Kidney (tissue), 14 donors: ENCODE data around the gene HBZ. TPM values are rescaled to one million over a fixed set of nuclear protein-coding genes. Genes with fewer than 3 reads are reported as not detected.
"Not testable (repeated sequence)": the region's sequence is repeated elsewhere in the genome, so short reads cannot be mapped to it uniquely, and the experiment has no call there.

Experiments
- DNase-seq, 5 donors: peaks; one replicate each; pipeline ENCODE4 v3.0.0-alpha.2; 2013 to 2020
- FAIRE-seq: peaks from 2 replicates; lab custom pipeline; 2012; peaks lifted over from hg19 to GRCh38; lab: Jason Lieb, UNC
- H3K27ac ChIP-seq, 2 donors: one replicate each; pipeline ENCODE4 v1.7.0; 2013; ENCODE audit warnings: low read depth in 2 of 2, low read length in 2 of 2, inconsistent platforms in 1 of 2
- H3K27me3 ChIP-seq: one replicate; pipeline ENCODE4 v1.7.1; 2013; ENCODE audit warnings: low read length, inconsistent platforms; ENCODE audit not compliant: control insufficient read depth, insufficient read depth
- H3K36me3 ChIP-seq, 3 donors: one replicate each; pipeline versions ENCODE4 v1.7.0 to v1.7.1; 2013; ENCODE audit warnings: low read length in 3 of 3, control low read depth in 1 of 3, inconsistent platforms in 1 of 3; ENCODE audit not compliant: insufficient read depth in 3 of 3, control insufficient read depth in 2 of 3
- H3K4me1 ChIP-seq, 3 donors: one replicate each; pipeline versions ENCODE4 v1.7.0 to v1.7.1; 2013; ENCODE audit warnings: low read length in 3 of 3, inconsistent platforms in 1 of 3, low read depth in 1 of 3; ENCODE audit not compliant: control insufficient read depth in 2 of 3, insufficient read depth in 2 of 3
- H3K4me3 ChIP-seq, 3 donors: one replicate each; pipeline versions ENCODE4 v1.7.0 to v1.8.1; 2013; ENCODE audit warnings: low read length in 3 of 3, control low read depth in 1 of 3, inconsistent platforms in 1 of 3
- H3K9ac ChIP-seq, 3 donors: one replicate each; pipeline versions ENCODE4 v1.7.0 to v1.7.1; 2013; ENCODE audit warnings: low read length in 3 of 3, control low read depth in 1 of 3, inconsistent platforms in 1 of 3
- H3K9me3 ChIP-seq, 3 donors: one replicate each; pipeline versions ENCODE4 v1.7.0 to v1.7.1; 2013; ENCODE audit warnings: low read length in 3 of 3, control low read depth in 1 of 3, inconsistent platforms in 1 of 3; ENCODE audit not compliant: control insufficient read depth in 2 of 3, insufficient read depth in 1 of 3
- CTCF ChIP-seq: IDR thresholded peaks from 3 replicates; pipeline ENCODE4 v1.5.1; 2012; ENCODE audit warnings: mild to moderate bottlenecking, moderate library complexity, borderline replicate concordance; ENCODE audit not compliant: insufficient read depth; ENCODE audit errors: extremely low read depth
- intact Hi-C: fragments of 100-400 bp; cut with DNase I; formaldehyde crosslinking; loops from one replicate; pipeline ENCODE4 v1.11.1; 2022
- polyA plus RNA-seq: library from polyadenylated mRNA; stranded (reverse); fragments of 350-450 nt; fragmentation: Illumina TruSeq; extraction: RNeasy Lipid Tissue Mini Kit (QIAGEN cat#74804); gene quantifications from one replicate; pipeline ENCODE4 v1.2.3, GENCODE V29; 2014; ENCODE audit warnings: low read depth, low replicate concordance; ENCODE audit not compliant: insufficient read depth
- total RNA-seq: library from RNA; stranded (reverse); fragmentation: NEBNext Ultra II Directional; extraction: Animal tissue kit (Norgen Biotek cat#: 25700); gene quantifications from one replicate; pipeline ENCODE4 v1.2.1, GENCODE V29; 2021
- donor health status: control.
- donor health status: control.
- donor health status: control.
- donor health status: control.
- donor health status: control.
- donor health status: DM: yes; HTN: yes; CAD: no.
- donor health status: Normal renal cell carcinoma (clear cell type).

HBZ gene
- total and polyA plus RNA-seq, 2 donors from 2014 or later: not detected

DNA sequence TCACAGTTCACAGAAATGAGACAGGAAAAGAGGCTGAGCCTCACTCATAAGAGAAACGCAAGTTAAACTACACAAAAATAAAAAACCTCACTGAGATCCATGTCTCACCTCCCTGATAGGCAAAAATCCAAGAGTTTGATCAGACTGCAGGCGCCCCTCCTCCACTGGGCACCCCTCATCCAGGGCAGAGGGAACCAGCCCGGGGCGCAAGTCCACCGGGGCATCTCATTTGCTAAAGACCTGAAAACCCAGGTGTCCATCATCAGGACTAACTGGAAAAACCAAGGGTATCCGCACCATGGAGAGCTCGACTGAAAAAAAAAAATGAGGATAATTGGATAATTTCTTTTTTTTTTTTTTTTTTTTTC lies 2.6 kb downstream of the HBZ start:
- Histone ChIP-seq H3K4me1 (peaks cover 0 to 4% (median 2%) of the 10 kb centered on the region in 3 donors), H3K9ac (no peak overlapping the region), H3K4me3 (peak overlapping the region in 2 of 3 donors; percentile 11 to 21), H3K36me3 (no peaks in the 10 kb centered on the region), H3K27me3 (peaks cover 15% of the 10 kb centered on the region), H3K27ac (no peak overlapping the region), H3K9me3 (no peaks in the 10 kb centered on the region)
- DNase-seq (no peak), FAIRE-seq (no peak)
- intact Hi-C loops: no loop called here
- no peak for TF ChIP-seq CTCF

DNA sequence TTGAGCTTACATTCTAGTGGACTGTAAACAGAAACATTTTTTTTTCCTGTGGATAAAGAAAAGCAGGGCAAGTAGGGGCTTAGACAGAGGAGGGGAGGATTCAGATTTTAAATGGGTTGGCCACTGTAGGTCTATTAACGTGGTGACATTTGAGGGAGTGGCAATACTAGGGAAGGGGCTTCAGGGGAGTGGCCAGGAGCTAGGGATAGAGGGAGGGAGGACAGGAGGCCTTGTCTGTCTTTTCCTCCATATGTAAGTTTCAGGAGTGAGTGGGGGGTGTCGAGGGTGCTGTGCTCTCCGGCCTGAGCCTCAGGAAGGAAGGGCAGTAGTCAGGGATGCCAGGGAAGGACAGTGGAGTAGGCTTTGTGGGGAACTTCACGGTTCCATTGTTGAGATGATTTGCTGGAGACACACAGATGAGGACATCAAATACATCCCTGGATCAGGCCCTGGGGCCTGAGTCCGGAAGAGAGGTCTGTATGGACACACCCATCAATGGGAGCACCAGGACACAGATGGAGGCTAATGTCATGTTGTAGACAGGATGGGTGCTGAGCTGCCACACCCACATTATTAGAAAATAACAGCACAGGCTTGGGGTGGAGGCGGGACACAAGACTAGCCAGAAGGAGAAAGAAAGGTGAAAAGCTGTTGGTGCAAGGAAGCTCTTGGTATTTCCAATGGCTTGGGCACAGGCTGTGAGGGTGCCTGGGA lies 6.8 kb downstream of the HBZ start:
- TF ChIP-seq CTCF: no peak
- peaks cover 15% of the 10 kb centered on the region for H3K27me3 ChIP-seq
- no peak overlapping the region for H3K9ac ChIP-seq
- DNase-seq (peak in 1 of 5 donors; percentile 26), FAIRE-seq (no peak)
- no peaks in the 10 kb centered on the region for H3K9me3 ChIP-seq
- intact Hi-C loops: no loop called here
- no peak overlapping the region for H3K27ac ChIP-seq
- no peaks in the 10 kb centered on the region for H3K36me3 ChIP-seq
- peaks cover 0 to 4% (median 2%) of the 10 kb centered on the region in 3 donors for H3K4me1 ChIP-seq
- H3K4me3 ChIP-seq: no peak overlapping the region

DNA sequence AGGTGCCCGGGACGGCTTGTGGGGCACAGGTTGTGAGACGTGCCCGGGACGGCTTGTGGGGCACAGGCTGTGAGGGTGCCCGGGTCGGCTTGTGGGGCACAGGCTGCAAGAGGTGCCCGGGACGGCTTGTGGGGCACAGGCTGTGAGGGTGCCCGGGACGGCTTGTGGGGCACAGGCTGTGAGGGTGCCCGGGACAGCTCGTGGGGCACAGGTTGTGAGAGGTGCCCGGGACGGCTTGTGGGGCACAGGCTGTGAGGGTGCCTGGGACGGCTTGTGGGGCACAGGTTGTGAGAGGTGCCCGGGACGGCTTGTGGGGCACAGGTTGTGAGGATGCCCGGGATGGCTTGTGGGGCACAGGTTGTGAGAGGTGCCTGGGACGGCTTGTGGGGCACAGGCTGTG lies 7.8 kb downstream of the HBZ start:
- H3K27ac ChIP-seq, H3K9me3 ChIP-seq, H3K4me1 ChIP-seq, H3K9ac ChIP-seq, FAIRE-seq, intact Hi-C loops, H3K36me3 ChIP-seq, H3K4me3 ChIP-seq: not testable (repeated sequence)
- H3K27me3 ChIP-seq: peaks cover 11% of the 10 kb centered on the region
- peak in 1 of 5 donors; percentile 27 for DNase-seq

DNA sequence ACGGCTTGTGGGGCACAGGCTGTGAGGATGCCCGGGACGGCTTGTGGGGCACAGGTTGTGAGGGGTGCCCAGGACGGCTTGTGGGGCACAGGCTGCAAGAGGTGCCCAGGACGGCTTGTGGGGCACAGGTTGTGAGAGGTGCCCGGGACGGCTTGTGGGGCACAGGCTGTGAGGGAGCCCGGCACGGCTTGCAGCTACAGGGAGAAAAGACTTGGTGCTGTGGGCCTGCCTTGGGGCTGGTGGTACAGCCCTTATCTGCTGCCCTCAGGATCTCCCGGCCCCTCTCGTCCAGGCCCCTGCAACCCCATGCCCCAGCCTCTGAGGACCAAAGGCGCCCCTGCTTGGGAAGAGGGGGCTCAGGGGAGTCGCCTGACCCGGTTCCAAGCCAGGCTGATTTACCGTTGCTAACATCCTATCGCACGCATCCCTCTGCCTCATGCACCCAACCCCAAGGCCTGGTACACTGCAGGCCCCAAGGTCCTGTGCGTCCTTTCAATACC lies 8.3 kb downstream of the HBZ start:
- no peak overlapping the region for H3K4me3 ChIP-seq
- no peaks in the 10 kb centered on the region for H3K9me3 ChIP-seq
- no peak overlapping the region for H3K27ac ChIP-seq
- peaks cover 0 to 2% (median 0%) of the 10 kb centered on the region in 3 donors for H3K4me1 ChIP-seq
- no peaks in the 10 kb centered on the region for H3K36me3 ChIP-seq
- no peak overlapping the region for H3K9ac ChIP-seq
- intact Hi-C loops: no loop called here
- FAIRE-seq (no peak), DNase-seq (peak in 1 of 5 donors; percentile 59)
- TF ChIP-seq CTCF: no peak
- H3K27me3 ChIP-seq: peaks cover 12% of the 10 kb centered on the region
